ENCODE results near the gene TMSB4X.

- no peak for TF ChIP-seq CTCF (IDR thresholded peaks at IDR 0.05)
- TF ChIP-seq POLR2AphosphoS5 (IDR thresholded peaks at IDR 0.05): no peak
- TF ChIP-seq POLR2A (IDR thresholded peaks at IDR 0.05): no peak
- TF ChIP-seq EP300 (IDR thresholded peaks at IDR 0.05): no peak
Measured at GRCh38 chrX:12945494-12945893, 29.4 kb upstream of the TMSB4X start.
